A673 (cell line): ENCODE measurements around the gene ACSL1.

ENCODE experiments used
- EZH2 ChIP-seq: fragments of 200-600 bp; sonication (generic); IDR thresholded peaks from 2 replicates; pipeline ENCODE4 v1.6.1; 2017; ENCODE audit warnings: borderline replicate concordance, low read depth, mild to moderate bottlenecking, mixed read lengths, antibody characterized with exemption, low read length; ENCODE audit not compliant: poor library complexity, severe bottlenecking
- TF ChIP-seq, protein P1 (sequence below): fragments of 300-800, 200-600 bp; sonication (generic); conservative IDR thresholded peaks from 2 replicates; pipeline ENCODE4 v1.5.1; 2017; ENCODE audit warnings: low read depth, mild to moderate bottlenecking, antibody characterized with exemption, low read length, moderate library complexity, mixed read lengths

GRCh38 chr4:184729946-184730345 is 95.8 kb downstream of the ACSL1 start:
- TF ChIP-seq, protein P1, sequence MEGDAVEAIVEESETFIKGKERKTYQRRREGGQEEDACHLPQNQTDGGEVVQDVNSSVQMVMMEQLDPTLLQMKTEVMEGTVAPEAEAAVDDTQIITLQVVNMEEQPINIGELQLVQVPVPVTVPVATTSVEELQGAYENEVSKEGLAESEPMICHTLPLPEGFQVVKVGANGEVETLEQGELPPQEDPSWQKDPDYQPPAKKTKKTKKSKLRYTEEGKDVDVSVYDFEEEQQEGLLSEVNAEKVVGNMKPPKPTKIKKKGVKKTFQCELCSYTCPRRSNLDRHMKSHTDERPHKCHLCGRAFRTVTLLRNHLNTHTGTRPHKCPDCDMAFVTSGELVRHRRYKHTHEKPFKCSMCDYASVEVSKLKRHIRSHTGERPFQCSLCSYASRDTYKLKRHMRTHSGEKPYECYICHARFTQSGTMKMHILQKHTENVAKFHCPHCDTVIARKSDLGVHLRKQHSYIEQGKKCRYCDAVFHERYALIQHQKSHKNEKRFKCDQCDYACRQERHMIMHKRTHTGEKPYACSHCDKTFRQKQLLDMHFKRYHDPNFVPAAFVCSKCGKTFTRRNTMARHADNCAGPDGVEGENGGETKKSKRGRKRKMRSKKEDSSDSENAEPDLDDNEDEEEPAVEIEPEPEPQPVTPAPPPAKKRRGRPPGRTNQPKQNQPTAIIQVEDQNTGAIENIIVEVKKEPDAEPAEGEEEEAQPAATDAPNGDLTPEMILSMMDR = no peak
- TF ChIP-seq EZH2 = no peak
